Ascending aorta (tissue), 2 donors: ENCODE measurements around the gene E2F3. TPM values are rescaled to one million over a fixed set of nuclear protein-coding genes. Genes with fewer than 3 reads are reported as not detected.

Experiments used
- DNase-seq, 2 donors: peaks; one replicate each; pipeline ENCODE4 v3.0.0-alpha.2; 2019; ENCODE audit warnings: low spot score in 2 of 2
- H3K27ac ChIP-seq, 2 donors: fragments of 200-600 bp; sonication (generic); one replicate each; pipeline ENCODE4 v1.5.1; 2016 to 2017; ENCODE audit warnings: mild to moderate bottlenecking in 1 of 2
- H3K27me3 ChIP-seq: fragments of 200-600 bp; sonication (generic); one replicate; pipeline ENCODE4 v1.5.1; 2017
- H3K36me3 ChIP-seq, 2 donors: fragments of 200-600 bp; sonication (generic); one replicate each; pipeline ENCODE4 v1.5.1; 2016
- H3K4me1 ChIP-seq, 2 donors: fragments of 200-600 bp; sonication (generic); one replicate each; pipeline ENCODE4 v1.5.1; 2016 to 2017; ENCODE audit warnings: mild to moderate bottlenecking in 1 of 2
- H3K4me3 ChIP-seq, 2 donors: fragments of 200-600 bp; sonication (generic); one replicate each; pipeline ENCODE4 v1.5.1; 2016 to 2017; ENCODE audit warnings: mild to moderate bottlenecking in 1 of 2
- H3K9me3 ChIP-seq, 2 donors: fragments of 200-600 bp; sonication (generic); one replicate each; pipeline ENCODE4 v1.5.1; 2016
- CTCF ChIP-seq, 3 experiments: fragments of 200-600 bp in 2 of 3; fragments of 450-650 bp in 1 of 3; sonication (generic) in 2 of 3; IDR thresholded peaks; one replicate each; pipeline ENCODE4 v1.5.1; 2016 to 2019; ENCODE audit warnings: antibody characterized with exemption in 3 of 3, mild to moderate bottlenecking in 1 of 3, moderate library complexity in 1 of 3
- intact Hi-C: fragments of 100-400 bp; cut with DNase I; formaldehyde crosslinking; loops from one replicate; pipeline ENCODE4 v1.15.1; 2023
- total RNA-seq: library from RNA; depleted of rRNA; stranded (reverse); fragments of >200 nt; gene quantifications from one replicate; pipeline ENCODE4 v1.1.0, GENCODE V29; 2016

The E2F3 gene
- total RNA-seq, 1 donor from 2014 or later: 1.1 TPM

- DNase-seq: no peak
- H3K9me3 ChIP-seq: no peaks in the 10 kb centered on the region
- intact Hi-C loops: no loop called here
- peaks cover 2 to 29% of the 10 kb centered on the region in 2 donors for H3K4me1 ChIP-seq
- H3K27me3 ChIP-seq: no peaks in the 10 kb centered on the region
- no peak overlapping the region for H3K4me3 ChIP-seq
- H3K27ac ChIP-seq: no peak overlapping the region
- H3K36me3 ChIP-seq: no peaks in the 10 kb centered on the region
- no peak for TF ChIP-seq CTCF (IDR thresholded peaks at IDR 0.05)
These were observed 13.0 kb downstream of the E2F3 start for GRCh38 chr6:20414711-20415110.

- peaks cover 2 to 24% of the 10 kb centered on the region in 2 donors for H3K4me1 ChIP-seq
- H3K9me3 ChIP-seq: no peaks in the 10 kb centered on the region
- H3K27me3 ChIP-seq: no peaks in the 10 kb centered on the region
- no peak for TF ChIP-seq CTCF (IDR thresholded peaks at IDR 0.05)
- intact Hi-C loops: no loop called here
- H3K27ac ChIP-seq: no peak overlapping the region
- H3K4me3 ChIP-seq: no peak overlapping the region
- H3K36me3 ChIP-seq: no peaks in the 10 kb centered on the region
- no peak for DNase-seq
These were observed 13.6 kb downstream of the E2F3 start for GRCh38 chr6:20415304-20415703.

- peak overlapping the region in 1 of 2 donors; percentile 17 for H3K27ac ChIP-seq
- TF ChIP-seq CTCF (IDR thresholded peaks at IDR 0.05): no peak
- H3K36me3 ChIP-seq: no peaks in the 10 kb centered on the region
- H3K4me1 ChIP-seq: peaks cover 2 to 20% of the 10 kb centered on the region in 2 donors
- no peak for DNase-seq
- no peaks in the 10 kb centered on the region for H3K27me3 ChIP-seq
- H3K4me3 ChIP-seq: no peak overlapping the region
- intact Hi-C loops: no loop called here
- H3K9me3 ChIP-seq: no peaks in the 10 kb centered on the region
These were observed 14.2 kb downstream of the E2F3 start for GRCh38 chr6:20415712-20416454.

GRCh38 chr6:20416567-20417345, 15.1 kb downstream of the E2F3 start:
- Histone ChIP-seq H3K36me3 (no peaks in the 10 kb centered on the region), H3K27me3 (no peaks in the 10 kb centered on the region), H3K9me3 (no peaks in the 10 kb centered on the region), H3K27ac (peak overlapping the region in 1 of 2 donors; percentile 17), H3K4me3 (no peak overlapping the region), H3K4me1 (peaks cover 2 to 14% of the 10 kb centered on the region in 2 donors)
- intact Hi-C loops: no loop called here
- TF ChIP-seq CTCF (IDR thresholded peaks at IDR 0.05): no peak
- no peak for DNase-seq

GRCh38 chr6:20417819-20418218, 16.1 kb downstream of the E2F3 start:
- H3K36me3 ChIP-seq: no peaks in the 10 kb centered on the region
- no peak overlapping the region for H3K27ac ChIP-seq
- peaks cover 0 to 5% of the 10 kb centered on the region in 2 donors for H3K4me1 ChIP-seq
- intact Hi-C loops: no loop called here
- H3K4me3 ChIP-seq: no peak overlapping the region
- no peaks in the 10 kb centered on the region for H3K9me3 ChIP-seq
- TF ChIP-seq CTCF (IDR thresholded peaks at IDR 0.05): no peak
- DNase-seq: no peak
- no peaks in the 10 kb centered on the region for H3K27me3 ChIP-seq
